Measurements from ENCODE around the gene CACNA1E.

CACNA1E gene

GRCh38 chr1:181778640-181779260 lies 295.4 kb downstream of the CACNA1E start:
- DNase-seq = peak; percentile 49

- no peak for DNase-seq
These were observed 296.0 kb downstream of the CACNA1E start for GRCh38 chr1:181779343-181779742.

- DNase-seq = no peak
These were observed 299.9 kb downstream of the CACNA1E start for GRCh38 chr1:181783208-181783607.

GRCh38 chr1:181784039-181784683 lies 300.8 kb downstream of the CACNA1E start:
- no peak for DNase-seq

GRCh38 chr1:181789395-181789794 lies 306.1 kb downstream of the CACNA1E start:
- DNase-seq = no peak

GRCh38 chr1:181791721-181792120 lies 308.4 kb downstream of the CACNA1E start:
- DNase-seq = no peak

- DNase-seq = no peak
These were observed 310.5 kb downstream of the CACNA1E start for GRCh38 chr1:181793831-181794230.

GRCh38 chr1:181794332-181794731 lies 311.0 kb downstream of the CACNA1E start:
- DNase-seq = no peak

- DNase-seq = no peak
These were observed 315.0 kb downstream of the CACNA1E start for GRCh38 chr1:181798191-181798926.

- no peak for DNase-seq
These were observed 318.3 kb downstream of the CACNA1E start for GRCh38 chr1:181801617-181802016.

- DNase-seq = no peak
These were observed 319.1 kb downstream of the CACNA1E start for GRCh38 chr1:181802466-181802865.

GRCh38 chr1:181803421-181803820 lies 320.1 kb downstream of the CACNA1E start:
- no peak for DNase-seq

- no peak for DNase-seq
These were observed 321.7 kb downstream of the CACNA1E start for GRCh38 chr1:181804989-181805388.

- no peak for DNase-seq
These were observed 323.4 kb downstream of the CACNA1E start for GRCh38 chr1:181806746-181807145.

- no peak for DNase-seq
These were observed 323.9 kb downstream of the CACNA1E start for GRCh38 chr1:181807251-181807650.

GRCh38 chr1:181809991-181810545 lies 326.8 kb downstream of the CACNA1E start:
- no peak for DNase-seq

- no peak for DNase-seq
These were observed 328.9 kb downstream of the CACNA1E start for GRCh38 chr1:181812208-181812607.

- DNase-seq = no peak
These were observed 329.9 kb downstream of the CACNA1E start for GRCh38 chr1:181813266-181813665.

GRCh38 chr1:181816608-181817007 lies 333.3 kb downstream of the CACNA1E start:
- DNase-seq = no peak

- DNase-seq = no peak
These were observed 333.8 kb downstream of the CACNA1E start for GRCh38 chr1:181817091-181817490.

- DNase-seq = no peak
These were observed 335.1 kb downstream of the CACNA1E start for GRCh38 chr1:181818459-181818858.

- no peak for DNase-seq
These were observed 335.6 kb downstream of the CACNA1E start for GRCh38 chr1:181818943-181819342.

GRCh38 chr1:181821701-181822100 lies 338.4 kb downstream of the CACNA1E start:
- no peak for DNase-seq

Measured in DMS153 (cell line).